ENCODE measurements around the gene CAMKV. TPM values are rescaled to one million over a fixed set of nuclear protein-coding genes. Genes with fewer than 3 reads are reported as not detected.
A peak's percentile ranks its signal among the peaks of the same experiment; 100 is the strongest.

The CAMKV gene
- total RNA-seq, 1 donor from 2014 or later: not detected

DNA sequence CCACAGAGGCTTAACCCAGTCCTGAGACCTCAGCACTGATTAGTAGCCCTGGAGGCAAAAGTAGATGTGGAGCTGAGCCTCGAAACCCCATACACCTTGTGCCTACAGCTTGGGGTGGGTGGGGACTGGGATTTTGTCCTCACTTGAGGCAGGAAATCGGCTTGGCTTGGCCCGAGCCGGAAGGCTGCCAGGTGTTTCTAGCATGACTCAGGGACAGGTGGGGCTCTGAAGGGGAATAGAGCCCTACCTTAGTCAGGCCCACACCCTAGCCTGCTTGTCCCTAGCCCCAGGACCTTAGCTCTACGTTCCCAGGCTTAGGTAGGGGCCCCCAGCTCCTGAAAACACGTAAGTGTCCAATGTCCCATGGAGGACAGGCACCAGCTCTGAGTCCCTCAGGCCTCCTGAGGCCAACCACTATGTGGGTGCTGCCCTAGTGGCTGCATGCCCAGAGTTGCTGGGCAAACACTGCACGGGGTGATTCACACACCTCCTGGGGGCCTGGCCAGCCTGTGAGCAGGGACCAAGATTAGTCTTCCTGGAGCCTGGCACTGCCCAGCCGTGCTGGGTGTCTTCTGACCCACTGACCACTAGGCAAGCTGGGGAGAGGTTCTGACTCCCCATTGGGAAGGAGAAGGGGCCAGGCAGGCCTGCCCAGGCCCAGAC, 30.9 kb upstream of the CAMKV start:
- no peak for ATAC-seq
- DNase-seq (ENCODE audit: low spot score): no peak
- intact Hi-C loops (cut with DNase I): no loop called here

DNA sequence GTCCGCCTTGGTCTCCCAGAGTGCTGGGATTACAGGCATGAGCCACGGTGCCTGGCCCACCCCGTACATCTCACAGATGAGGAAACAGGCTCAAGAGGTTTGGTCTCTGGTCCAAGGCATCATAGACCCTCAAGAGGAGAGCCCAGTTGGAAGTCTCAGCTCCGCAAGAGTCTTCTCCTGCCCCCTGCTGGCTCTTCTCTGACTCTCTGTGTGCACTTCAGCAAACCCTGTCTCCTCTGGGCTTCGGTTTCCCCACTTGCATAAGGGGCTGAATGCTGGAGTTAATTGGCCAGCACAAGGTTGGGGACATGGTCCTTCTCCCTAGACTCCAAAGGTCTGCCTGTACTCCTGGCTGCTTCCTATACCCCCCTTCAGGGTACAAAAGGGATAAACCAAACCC, 30.1 kb upstream of the CAMKV start:
- intact Hi-C loops (cut with DNase I): no loop called here
- no peak for ATAC-seq
- DNase-seq (ENCODE audit: low spot score): no peak

DNA sequence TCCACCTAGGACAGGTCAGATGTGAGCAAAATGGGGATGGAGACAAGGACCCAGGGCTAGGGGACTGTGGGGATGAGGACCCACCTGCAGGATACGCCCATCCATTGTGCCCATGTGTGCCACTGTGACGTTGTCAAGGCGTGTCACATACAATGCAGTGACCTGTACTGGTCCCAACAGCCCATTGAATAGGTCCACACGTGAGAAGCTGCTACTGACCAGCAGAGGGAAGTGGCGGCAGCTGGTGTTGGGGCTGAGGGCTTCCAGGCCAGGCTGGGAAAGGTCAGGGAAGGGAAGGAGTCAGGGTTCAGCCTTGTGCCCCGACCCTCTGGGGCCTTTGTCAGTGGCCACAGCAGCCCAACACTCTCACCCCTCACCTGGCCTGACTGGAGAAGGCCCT, 29.3 kb upstream of the CAMKV start:
- ATAC-seq (no peak), DNase-seq (ENCODE audit: low spot score) (no peak)
- intact Hi-C loops (cut with DNase I): no loop called here

DNA sequence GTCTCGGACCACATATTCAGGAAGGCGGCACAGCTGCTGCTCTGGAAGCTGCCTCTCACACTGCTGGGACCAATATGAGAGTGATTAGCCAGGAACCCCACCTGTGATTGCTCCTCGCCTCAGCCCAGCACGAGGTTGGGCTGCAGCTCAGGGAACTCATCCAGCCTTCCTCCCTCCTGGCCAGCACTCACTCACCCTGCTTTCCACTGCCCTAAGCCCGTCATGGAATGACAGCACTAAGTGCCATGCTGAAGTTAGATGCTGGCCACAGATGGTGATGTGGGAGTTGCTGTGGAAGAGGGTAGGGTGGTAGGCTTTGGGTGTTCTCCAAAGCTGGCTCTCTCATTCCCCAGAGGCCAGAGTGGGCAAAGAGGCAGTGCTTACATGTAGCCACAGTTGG, 26.6 kb upstream of the CAMKV start:
- no peak for DNase-seq (ENCODE audit: low spot score)
- ATAC-seq: no peak
- intact Hi-C loops (cut with DNase I): no loop called here

DNA sequence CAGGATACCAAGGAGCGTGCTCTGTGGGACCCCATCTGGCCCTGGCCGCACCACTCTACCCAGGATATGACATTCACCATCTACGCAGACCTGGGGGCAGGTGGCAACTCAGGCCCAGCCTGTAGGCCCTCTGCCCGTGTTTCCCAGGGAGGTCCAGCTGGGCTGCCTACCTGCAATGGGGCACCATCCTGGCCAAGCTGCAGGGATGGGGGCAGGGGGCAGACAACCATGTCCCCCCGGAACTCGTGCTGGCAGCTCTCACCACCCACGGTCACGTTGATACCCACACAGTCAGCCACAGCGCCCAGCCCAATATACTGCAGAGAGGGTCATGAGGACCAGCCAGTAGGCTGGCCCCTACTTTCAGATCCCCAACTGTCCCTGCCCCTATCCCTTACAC, 26.1 kb upstream of the CAMKV start:
- DNase-seq (ENCODE audit: low spot score): no peak
- intact Hi-C loops (cut with DNase I): no loop called here
- no peak for ATAC-seq

DNA sequence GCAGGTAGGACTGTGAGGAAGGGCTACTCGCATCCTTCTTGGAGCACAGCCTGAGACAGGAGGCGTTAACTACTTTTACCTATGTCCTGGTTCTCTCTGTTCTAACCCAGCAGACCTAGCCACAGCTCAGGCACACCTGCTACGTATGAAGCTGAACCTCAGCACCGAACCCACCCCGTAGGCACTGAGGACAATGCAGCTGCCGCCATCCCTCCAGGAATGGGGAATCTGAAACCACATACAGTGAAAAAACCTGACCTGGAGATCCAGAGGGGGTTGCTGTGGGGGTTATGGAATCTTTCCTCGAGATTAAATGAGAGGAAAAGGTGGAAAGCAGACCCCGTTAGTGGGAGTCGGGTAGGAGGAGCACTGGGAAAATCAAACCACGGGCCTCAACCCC, 19.6 kb upstream of the CAMKV start:
- no peak for ATAC-seq
- no peak for DNase-seq (ENCODE audit: low spot score)
- intact Hi-C loops (cut with DNase I): no loop called here

DNA sequence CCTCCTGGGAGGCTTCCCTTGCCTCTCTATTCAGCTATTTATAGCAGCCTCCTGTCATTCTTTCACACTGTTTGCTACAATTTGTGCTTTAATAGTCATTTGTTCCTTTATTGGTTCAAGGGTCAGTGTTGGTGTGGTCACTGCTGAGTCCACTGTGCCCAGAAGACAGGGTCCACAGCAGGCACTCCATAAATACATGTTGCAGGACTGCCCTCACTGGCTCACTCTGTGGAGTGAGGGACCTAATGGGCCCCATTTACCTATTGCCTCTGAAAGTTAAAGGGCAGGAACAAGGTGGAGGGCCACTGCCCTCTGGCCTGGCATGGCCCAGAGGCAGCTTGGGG, 17.2 kb upstream of the CAMKV start:
- intact Hi-C loops (cut with DNase I): no loop called here
- ATAC-seq (no peak), DNase-seq (ENCODE audit: low spot score) (no peak)

DNA sequence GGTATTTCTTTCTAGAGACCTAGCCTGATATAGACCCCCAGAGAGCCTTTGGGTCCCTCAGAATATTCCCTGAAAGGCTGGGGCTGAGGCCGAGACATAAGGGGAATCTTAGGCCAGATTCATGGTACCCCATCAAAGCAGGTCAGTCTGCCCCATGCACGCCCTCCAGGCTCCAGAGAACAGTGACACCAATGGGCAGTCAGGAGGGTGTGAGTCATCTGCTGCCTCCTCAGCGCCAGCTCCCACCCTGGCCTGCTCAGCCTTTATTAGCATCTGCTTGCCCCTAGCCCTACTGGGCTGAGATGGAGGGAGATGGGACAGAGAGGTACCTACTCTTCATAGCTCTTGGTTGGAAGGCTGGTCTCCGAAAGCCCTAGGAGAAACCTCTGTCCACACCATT, 14.3 kb upstream of the CAMKV start:
- intact Hi-C loops (cut with DNase I): no loop called here
- no peak for DNase-seq (ENCODE audit: low spot score)
- no peak for ATAC-seq

DNA sequence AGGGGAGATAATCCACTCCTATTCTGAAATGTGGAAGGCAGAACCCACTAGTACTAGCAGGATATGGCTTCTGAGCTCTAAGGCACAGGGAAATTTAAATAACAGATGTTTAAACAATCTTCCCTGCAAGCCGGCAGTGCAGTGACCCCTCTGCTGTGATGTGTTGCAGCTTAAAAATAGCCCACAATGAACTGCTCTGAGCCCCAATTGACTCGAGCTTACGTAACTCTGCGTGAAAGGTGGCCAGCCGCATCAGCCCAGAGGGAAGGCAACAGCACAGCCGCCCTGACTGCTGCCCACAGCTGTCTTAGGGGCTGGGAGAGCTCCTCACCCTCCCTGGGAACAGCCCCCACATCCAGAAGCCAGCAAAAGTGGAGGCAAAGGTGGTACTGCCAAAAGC, 12.5 kb upstream of the CAMKV start:
- DNase-seq (ENCODE audit: low spot score) (no peak), ATAC-seq (peak; percentile 90)
- intact Hi-C loops (cut with DNase I): no loop called here

DNA sequence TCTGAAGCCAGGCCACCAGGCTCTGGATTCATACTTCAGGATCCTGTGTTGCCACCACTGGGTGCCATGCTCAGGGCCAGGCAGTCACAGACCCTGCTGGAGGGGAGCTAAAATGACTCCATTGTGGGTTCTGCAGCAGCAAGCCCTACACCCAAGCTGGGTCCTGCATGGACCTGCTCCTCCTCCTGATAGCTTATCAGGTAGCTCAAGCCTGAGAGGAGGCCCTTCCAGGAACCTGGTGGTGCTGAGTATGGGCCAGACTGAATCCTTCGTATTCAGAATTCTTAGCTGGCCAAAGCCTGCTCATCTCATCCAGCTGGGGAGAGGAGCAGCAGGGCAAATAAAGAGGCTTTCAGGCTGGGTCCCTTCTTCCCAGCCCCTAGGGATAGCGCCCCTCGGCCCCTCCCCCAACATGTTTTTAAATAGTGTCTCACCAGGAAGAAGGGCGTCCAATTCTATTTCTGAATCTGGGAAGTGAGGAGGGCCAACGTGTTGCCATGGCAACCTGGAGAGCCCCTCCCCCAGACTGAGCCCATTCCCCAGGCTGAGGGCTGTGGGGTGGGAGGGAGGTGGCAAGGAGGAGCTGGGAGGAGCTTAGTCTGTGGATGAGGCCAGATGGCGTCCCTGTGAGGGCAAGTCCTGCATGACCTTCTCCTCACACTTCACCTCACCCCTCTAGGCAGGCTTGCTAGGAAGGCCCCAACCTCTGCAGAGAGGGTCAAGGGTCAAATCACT, 11.0 kb upstream of the CAMKV start:
- intact Hi-C loops (cut with DNase I): no loop called here
- DNase-seq (ENCODE audit: low spot score) (no peak), ATAC-seq (no peak)

DNA sequence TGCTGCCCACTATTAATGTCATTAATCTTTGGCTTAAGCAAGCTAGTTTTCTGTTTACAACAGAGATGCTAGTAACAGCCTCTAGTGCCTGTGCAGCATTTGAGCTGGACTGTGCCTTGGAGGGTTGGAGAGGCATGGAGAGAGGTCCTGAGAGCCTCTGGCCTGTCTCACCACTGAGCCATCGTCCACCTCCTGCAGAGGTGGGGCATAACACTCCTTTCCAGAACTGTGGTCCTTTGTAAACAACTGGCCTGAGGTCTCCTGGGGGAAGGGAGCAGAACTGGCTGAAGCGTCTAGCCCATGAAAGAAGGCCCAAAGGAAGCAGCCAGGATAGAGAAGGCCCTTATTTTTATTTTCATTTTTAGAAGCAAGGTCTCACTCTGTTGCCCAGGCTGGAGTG, 10.0 kb upstream of the CAMKV start:
- intact Hi-C loops (cut with DNase I): no loop called here
- ATAC-seq (no peak), DNase-seq (ENCODE audit: low spot score) (no peak)

DNA sequence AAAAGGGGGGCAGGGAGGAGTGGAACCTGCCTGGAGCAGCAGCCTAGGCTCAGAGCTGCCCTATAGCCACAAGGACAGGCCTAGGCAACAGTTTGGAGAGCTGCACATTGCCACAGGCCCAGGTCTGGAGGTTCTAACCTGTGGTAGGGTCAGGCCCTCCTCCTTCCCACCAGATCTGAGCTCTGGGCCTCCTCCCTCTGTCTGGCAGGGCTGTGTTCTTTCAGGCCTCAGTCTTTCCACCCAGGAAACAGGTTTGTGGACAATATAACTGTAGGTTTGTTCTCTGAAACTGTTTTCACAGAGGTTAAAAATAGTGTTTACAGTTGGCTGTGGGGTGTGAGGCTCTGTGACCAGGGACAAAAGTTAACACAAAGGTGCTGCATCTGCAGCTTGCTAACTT, 9.0 kb upstream of the CAMKV start:
- intact Hi-C loops (cut with DNase I): no loop called here
- DNase-seq (ENCODE audit: low spot score) (no peak), ATAC-seq (no peak)

DNA sequence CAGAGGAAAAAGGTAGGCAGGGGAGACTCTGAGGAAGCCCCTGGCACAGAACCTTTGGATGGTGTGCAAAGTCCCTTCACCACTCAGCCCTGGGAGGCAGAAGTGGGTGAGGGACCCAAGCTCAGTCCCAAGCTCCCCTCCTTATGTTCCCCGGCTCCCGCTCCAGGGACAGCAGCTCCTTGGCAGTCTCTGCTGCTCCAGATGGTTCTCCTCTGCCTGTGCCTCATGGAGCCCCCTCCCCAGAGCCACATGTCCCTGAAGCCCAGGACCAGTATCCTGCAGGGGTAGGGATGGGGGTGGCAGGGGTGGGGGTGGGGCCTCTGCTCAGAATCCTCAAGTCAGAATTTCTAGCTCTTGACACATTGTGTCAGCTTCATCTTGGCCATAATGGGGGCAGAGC, 8.0 kb upstream of the CAMKV start:
- ATAC-seq (no peak), DNase-seq (ENCODE audit: low spot score) (no peak)
- intact Hi-C loops (cut with DNase I): no loop called here

DNA sequence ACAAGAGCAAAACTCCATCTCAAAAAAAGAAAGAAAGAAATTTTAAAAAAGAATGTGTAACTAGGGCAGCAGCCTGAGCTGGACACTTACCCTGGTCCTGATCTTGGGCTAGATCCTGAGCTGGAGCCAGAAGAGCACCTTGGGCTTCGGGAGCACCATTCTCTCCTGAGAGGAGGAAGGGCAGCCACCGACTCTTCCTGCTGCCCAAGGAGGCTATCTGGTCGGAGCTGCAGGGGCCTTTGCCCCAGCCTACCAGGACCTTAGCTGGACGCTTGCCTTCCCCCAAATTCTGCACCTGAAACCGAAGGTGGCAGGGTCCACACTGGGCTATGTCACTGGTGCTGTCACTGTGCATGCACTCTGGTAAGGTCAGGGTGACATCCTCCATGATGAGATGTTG, 6.9 kb upstream of the CAMKV start:
- DNase-seq (ENCODE audit: low spot score): no peak
- intact Hi-C loops (cut with DNase I): no loop called here
- no peak for ATAC-seq

DNA sequence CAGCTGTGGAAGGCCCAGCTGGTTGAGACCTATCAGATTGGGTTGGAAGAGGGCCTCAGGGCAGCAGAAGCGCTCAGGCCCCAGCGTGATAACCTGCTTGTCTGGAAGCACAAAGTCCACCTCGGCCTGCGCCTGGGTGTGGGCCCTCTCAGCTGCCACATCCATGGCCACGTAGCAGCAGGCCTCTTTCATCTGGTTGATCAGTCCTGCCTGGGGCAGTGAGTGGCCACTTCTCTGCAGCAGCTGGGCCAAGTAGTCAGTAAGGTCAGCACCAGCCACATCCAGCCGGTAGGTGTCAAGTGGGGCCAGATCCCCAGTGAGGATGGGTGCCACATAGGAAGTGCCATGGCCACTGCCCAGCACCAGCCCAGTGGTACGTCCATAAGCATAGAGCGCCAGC, 3.9 kb upstream of the CAMKV start:
- intact Hi-C loops (cut with DNase I): no loop called here
- ATAC-seq (no peak), DNase-seq (ENCODE audit: low spot score) (no peak)

DNA sequence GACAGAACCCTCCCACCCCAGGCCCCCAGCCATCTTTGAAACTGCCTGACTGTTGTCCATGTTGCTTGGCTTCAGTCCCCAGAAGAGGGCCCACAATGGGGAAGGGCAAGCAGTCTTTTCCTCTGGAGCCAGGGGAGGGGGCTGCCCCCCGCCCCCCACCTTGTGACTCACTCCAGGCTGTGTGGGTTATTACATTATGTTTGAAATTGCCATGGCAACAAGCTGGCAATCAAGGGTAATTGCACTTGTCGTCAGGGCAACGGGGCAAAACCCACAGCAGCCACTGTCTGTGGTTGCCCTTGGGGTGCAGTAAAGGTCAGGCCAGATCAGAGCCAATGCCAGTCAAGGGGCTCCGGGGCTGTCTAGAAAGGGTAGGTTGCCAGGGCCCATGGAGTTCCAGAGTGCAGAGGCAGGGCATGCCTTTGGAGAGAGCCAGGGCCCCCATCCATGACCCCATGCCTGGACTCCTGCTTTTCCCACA, 3.1 kb upstream of the CAMKV start:
- intact Hi-C loops (cut with DNase I): no loop called here
- ATAC-seq (no peak), DNase-seq (ENCODE audit: low spot score) (no peak)

DNA sequence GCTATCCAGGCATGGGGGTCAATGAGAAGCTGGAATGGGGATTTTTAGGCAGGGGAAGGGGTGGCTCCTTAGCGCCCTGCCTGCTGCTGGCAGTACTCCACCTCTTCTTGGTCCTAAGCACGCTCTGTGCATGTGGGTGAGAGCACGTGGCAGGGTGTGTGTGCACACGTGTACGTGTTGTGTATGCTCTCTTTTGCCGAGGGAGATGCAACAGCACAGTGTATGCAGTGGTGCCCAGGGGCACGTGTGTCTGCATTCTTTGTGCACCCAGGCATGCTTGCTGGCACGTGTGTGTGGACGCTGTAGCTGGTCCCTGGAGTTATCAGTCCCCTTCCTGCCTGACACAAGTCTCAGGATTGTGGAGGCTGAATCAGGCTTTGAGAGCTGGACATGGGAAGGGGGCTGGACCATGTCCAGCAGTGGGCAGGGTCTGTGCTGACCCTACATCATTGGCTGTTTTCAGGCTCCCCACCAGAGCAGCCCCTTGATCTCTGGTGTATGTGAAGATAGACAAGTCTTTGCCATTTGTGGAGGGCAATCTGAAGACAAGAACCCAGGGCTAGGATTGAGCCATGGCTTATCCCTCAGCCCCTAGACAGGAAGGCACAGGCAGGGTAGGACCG, 1.9 kb upstream of the CAMKV start:
- intact Hi-C loops (cut with DNase I): no loop called here
- ATAC-seq (no peak), DNase-seq (ENCODE audit: low spot score) (no peak)

DNA sequence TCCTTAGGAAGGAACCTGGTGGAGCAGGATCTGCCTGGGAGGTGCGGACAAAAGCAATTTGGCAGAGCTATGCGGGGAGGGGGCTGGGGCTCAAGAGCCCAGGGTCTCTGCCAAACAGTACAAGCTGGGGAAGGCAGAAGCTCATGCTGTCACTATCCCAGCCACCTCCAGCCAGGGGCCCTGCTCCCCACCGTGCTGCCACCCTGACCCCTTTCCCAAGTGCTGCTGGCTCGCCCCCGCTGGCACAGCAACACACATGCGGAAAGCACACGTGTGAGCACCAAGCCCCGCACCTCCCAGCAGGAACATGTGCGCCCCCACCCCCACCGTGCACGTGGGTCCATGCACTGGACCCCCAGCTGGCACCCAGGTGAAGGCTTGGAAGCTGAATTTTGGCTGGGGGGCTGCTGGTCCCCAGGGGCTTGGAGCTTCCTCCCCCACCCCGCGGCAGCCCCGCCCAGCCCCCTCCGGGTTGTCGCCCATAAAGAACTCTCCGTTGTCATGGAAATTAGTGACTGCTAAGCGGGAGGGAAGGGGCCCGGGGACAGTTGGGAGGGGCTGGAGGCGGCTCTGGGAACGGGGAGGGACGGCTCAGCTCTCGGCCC, 742 bp downstream of the CAMKV start:
- DNase-seq (ENCODE audit: low spot score): no peak
- intact Hi-C loops (cut with DNase I): no loop called here
- ATAC-seq: no peak

DNA sequence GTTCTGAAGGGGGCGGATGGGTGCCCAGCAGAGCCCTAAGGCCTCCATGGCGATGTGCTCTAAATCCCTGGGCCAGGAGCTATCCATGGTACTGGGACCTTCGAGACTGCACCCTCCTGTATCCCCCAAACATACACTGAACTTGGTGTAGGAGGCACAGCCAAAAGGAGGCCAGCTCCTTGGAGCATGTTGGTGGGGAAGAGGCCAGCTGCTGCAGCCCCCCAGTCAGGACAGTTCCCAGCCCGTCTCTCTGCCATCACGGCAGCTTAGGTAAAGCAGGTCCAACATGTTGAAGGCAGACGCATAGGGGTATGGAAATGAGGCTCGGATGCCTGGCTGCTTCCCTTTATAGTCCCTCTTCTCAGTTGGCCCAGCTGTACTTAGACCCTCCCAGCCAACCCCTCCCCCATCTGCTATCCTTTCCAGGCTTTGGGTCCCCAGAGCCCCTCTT, 1.8 kb downstream of the CAMKV start:
- peak; percentile 60 for ATAC-seq

DNA sequence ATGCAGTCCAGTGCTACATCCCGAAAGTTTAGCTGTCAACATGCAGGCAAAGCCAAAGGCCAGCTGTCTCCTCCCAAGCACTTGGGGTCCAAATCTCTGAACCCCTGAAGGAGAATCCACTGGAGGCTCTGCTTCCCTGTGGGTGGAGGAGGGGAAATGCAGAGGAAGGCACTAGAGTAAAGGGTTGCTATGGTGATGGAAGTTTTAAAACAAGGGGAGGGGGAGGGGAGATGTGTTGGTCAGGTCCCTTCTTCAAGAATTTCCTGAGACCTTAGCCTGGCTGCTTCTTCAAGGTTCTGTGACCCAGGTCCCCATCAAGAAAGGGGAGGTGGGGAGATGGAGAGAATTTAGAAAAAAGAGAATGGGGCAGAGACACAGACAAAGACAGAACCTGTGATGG, 2.3 kb downstream of the CAMKV start:
- intact Hi-C loops (cut with DNase I): no loop called here
- DNase-seq (ENCODE audit: low spot score): no peak
- ATAC-seq: no peak

More for the DNA sequence above, 1.8 kb downstream of the CAMKV start:
- DNase-seq (ENCODE audit: low spot score): no peak
- intact Hi-C loops (cut with DNase I): no loop called here

Data from sciatic nerve (tissue), 2 donors.